Measurements from ENCODE around the gene LARGE1. TPM values are rescaled to one million over a fixed set of nuclear protein-coding genes. Genes with fewer than 3 reads are reported as not detected.

LARGE1 gene
- total and polyA plus RNA-seq, 11 donors, result 31.2 to 211 (median 129) TPM

DNA sequence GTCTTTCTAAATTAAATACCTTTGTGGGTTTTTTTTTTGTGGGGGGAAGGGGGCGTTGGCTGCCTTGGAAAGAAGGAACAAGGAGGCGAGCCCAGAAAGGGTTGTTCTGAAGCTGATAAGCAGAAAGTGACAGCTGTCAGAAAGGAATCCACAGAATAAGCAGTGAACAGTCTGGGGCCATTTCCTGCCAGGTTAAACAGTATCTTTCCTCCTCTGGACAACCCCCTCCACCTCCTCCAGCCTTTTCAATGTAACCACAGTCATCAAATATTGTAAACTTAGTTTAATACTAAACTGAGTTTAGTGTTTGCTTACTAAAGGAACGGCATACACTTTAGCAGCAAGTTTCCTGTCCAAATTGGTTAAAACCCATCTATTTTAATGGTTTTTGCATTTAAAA lies 590.9 kb downstream of the LARGE1 start:
- DNase-seq (no peak), ATAC-seq (no peak)
- Histone ChIP-seq H3K27ac (no peak overlapping the region), H3K36me3 (peaks cover 0 to 1% (median 0%) of the 10 kb centered on the region in 9 donors), H3K4me1 (peaks cover 0 to 32% (median 10%) of the 10 kb centered on the region in 12 donors), H3K9me3 (no peaks in the 10 kb centered on the region), H3K27me3 (no peaks in the 10 kb centered on the region), H3K4me3 (no peak overlapping the region)
- TF ChIP-seq, protein P1, sequence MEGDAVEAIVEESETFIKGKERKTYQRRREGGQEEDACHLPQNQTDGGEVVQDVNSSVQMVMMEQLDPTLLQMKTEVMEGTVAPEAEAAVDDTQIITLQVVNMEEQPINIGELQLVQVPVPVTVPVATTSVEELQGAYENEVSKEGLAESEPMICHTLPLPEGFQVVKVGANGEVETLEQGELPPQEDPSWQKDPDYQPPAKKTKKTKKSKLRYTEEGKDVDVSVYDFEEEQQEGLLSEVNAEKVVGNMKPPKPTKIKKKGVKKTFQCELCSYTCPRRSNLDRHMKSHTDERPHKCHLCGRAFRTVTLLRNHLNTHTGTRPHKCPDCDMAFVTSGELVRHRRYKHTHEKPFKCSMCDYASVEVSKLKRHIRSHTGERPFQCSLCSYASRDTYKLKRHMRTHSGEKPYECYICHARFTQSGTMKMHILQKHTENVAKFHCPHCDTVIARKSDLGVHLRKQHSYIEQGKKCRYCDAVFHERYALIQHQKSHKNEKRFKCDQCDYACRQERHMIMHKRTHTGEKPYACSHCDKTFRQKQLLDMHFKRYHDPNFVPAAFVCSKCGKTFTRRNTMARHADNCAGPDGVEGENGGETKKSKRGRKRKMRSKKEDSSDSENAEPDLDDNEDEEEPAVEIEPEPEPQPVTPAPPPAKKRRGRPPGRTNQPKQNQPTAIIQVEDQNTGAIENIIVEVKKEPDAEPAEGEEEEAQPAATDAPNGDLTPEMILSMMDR (IDR thresholded peaks at IDR 0.05), result no peak
- TF ChIP-seq POLR2A (IDR thresholded peaks at IDR 0.05), result no peak
- intact Hi-C loops (cut with DNase I), result no loop called here
- 75 to 87% (median 78%) methylated on average over 3 of the region's 3 CpGs for WGBS, 4 donors

DNA sequence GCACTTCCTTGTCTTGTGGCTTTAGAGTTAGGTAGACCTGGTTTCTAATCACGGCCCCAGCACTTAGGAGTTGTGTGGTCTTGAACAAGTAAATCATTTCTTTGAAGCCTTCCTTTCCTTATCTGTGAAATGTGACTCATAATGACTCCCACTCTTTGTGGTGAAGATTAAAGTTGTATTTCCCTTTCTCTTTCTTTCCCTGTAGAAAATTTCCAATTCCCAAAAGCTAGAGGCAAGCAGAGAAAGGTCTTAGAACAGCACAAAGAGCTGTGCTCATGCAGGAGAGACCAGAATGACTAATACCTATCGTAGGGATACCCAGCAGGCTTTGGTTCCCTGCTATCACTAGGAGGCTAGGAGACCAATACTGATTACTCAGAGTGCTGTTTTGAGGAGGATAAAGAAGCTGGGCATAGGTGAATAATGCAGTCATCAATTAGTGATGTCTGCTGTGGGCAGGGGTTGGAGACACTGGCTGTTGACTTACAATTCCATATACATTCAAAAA lies 591.4 kb downstream of the LARGE1 start:
- H3K4me1 ChIP-seq, result peaks cover 0 to 34% (median 10%) of the 10 kb centered on the region in 12 donors
- WGBS, 4 donors, result 73 to 90% (median 81%) methylated on average over 2 of the region's 2 CpGs
- H3K36me3 ChIP-seq, result no peaks in the 10 kb centered on the region
- DNase-seq (no peak), ATAC-seq (no peak)
- H3K27ac ChIP-seq, result no peak overlapping the region
- intact Hi-C loops (cut with DNase I), result no loop called here
- H3K4me3 ChIP-seq, result no peak overlapping the region
- H3K27me3 ChIP-seq, result no peaks in the 10 kb centered on the region
- no peak for TF ChIP-seq POLR2A (IDR thresholded peaks at IDR 0.05)
- TF ChIP-seq, protein P1 (IDR thresholded peaks at IDR 0.05), result no peak
- H3K9me3 ChIP-seq, result no peaks in the 10 kb centered on the region

DNA sequence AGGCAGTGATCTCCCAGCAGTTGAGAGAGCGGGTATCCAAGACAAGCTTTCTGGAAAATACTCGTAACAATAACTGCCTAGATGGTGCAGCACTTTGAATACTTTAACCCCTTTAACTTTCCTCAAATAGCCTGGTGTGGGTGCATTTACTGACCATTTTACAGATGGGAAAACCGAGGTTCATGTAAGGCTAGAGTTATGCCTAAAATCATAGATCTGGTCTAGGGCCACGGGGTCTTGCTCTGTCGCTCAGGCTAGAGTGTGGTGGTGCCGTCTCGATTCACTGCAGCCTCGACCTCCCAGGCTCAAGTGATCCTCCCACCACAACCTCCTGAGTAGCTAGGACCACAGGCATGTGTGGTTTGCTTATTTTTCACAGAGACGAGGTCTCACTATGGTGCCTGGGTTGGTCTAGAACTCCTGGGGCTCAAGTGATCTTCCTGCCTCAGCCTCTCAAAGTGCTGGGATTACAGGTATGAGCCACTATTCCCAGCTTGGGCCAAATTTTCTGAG lies 592.9 kb downstream of the LARGE1 start:
- intact Hi-C loops (cut with DNase I), result no loop called here
- H3K4me3 ChIP-seq, result no peak overlapping the region
- no peaks in the 10 kb centered on the region for H3K9me3 ChIP-seq
- H3K36me3 ChIP-seq, result peaks cover 0 to 6% (median 0%) of the 10 kb centered on the region in 9 donors
- WGBS, 4 donors, result 94 to 97% (median 96%) methylated on average over 8 to 9 of the region's 9 CpGs
- TF ChIP-seq POLR2A (IDR thresholded peaks at IDR 0.05), result no peak
- TF ChIP-seq, protein P1 (IDR thresholded peaks at IDR 0.05), result no peak
- no peaks in the 10 kb centered on the region for H3K27me3 ChIP-seq
- DNase-seq, result no peak
- no peak overlapping the region for H3K27ac ChIP-seq
- ATAC-seq, result no peak
- peaks cover 0 to 29% (median 8%) of the 10 kb centered on the region in 12 donors for H3K4me1 ChIP-seq

DNA sequence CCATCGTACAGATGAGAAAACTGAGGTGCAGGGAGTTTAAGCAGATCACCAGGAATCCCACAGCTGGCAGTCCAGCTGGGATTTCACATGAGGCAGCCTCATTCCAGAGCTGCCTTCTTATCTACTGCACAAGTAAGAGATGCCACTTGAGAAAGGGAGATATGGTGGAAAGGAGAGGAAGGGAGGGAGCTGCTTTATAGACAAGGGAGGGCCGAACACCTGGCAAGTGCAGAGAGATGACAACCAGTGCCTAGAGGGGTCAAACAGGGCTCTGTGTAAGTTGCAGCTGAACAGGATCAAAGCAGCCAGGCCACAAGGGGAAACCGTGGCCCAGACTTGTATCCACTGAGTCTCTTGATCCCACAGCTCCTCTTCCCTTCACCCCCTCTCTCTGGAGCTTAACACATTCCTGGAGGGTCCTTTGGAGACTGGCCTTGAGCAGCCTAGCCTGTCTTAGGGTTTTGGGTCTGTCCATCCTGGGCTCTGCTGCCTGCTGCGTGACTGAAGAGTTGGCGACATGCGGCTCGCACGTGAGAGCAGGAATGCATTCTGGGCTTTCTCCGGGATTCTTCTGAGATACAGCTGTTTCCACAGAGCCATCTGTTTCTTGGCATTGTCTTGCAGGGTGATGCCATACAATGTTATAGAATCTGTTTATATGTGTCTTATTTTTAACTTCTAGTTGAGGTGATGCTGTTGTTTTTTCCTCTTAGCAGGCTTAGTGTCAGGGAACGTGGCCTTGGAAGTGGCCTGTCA lies 593.6 kb downstream of the LARGE1 start:
- WGBS, 4 donors, result 59 to 71% (median 61%) methylated on average over 10 of the region's 10 CpGs
- TF ChIP-seq, protein P1 (IDR thresholded peaks at IDR 0.05), result no peak
- no peak for TF ChIP-seq POLR2A (IDR thresholded peaks at IDR 0.05)
- Histone ChIP-seq H3K36me3 (peaks cover 0 to 10% (median 0%) of the 10 kb centered on the region in 9 donors), H3K4me3 (no peak overlapping the region), H3K9me3 (no peaks in the 10 kb centered on the region), H3K27ac (no peak overlapping the region), H3K27me3 (no peaks in the 10 kb centered on the region), H3K4me1 (peaks cover 0 to 29% (median 8%) of the 10 kb centered on the region in 12 donors)
- peak in 3 of 4 donors; percentile 21 to 54 (median 29) for ATAC-seq
- intact Hi-C loops (cut with DNase I), result no loop called here
- no peak for DNase-seq
